Left lobe of liver (tissue), 2 donors: ENCODE results near the gene PITX2. TPM values are rescaled to one million over a fixed set of nuclear protein-coding genes. Genes with fewer than 3 reads are reported as not detected.

Experiments
- ATAC-seq: fragments of 200-7000 bp; cut with Tn5 transposase; one replicate; pipeline ENCODE4 v1.9.1; 2020; ENCODE audit warnings: mild to moderate bottlenecking, moderate library complexity
- DNase-seq: peaks from one replicate; pipeline ENCODE4 v3.0.0-alpha.2; 2020; ENCODE audit warnings: low spot score
- total RNA-seq: library from RNA; stranded (reverse); gene quantifications from one replicate; pipeline ENCODE4 v1.2.1, GENCODE V29; 2021
- donor health status: DM: no; HTN: no; CAD: no; lungs with moderate emphysema.
- donor health status: DM: no; HTN: yes; CAD: no.

The PITX2 gene
- total RNA-seq: not detected

GRCh38 chr4:110622841-110623717 is at the start of gene PITX2:
PITX2 (minus strand) TSS chr4:110623077; CDS start chr4:110622460, 617 bp downstream.
- no peak for DNase-seq
- ATAC-seq: peak; percentile 55

- ATAC-seq (no peak), DNase-seq (no peak)
Measured at GRCh38 chr4:110671679-110672078, 48.8 kb upstream of the PITX2 start.

- ATAC-seq (no peak), DNase-seq (no peak)
Measured at GRCh38 chr4:110669663-110670062, 46.8 kb upstream of the PITX2 start.

GRCh38 chr4:110668463-110669235 is 45.8 kb upstream of the PITX2 start:
- DNase-seq (no peak), ATAC-seq (no peak)

GRCh38 chr4:110667670-110668069 is 44.8 kb upstream of the PITX2 start:
- ATAC-seq (no peak), DNase-seq (no peak)

GRCh38 chr4:110666030-110666429 is 43.2 kb upstream of the PITX2 start:
- ATAC-seq (no peak), DNase-seq (no peak)

GRCh38 chr4:110663738-110664444 is 41.0 kb upstream of the PITX2 start:
- ATAC-seq (no peak), DNase-seq (no peak)

- no peak for DNase-seq
- ATAC-seq: no peak
Measured at GRCh38 chr4:110663206-110663605, 40.3 kb upstream of the PITX2 start.

- no peak for ATAC-seq
Measured at GRCh38 chr4:110660755-110661154, 37.9 kb upstream of the PITX2 start.

GRCh38 chr4:110654254-110654635 is 31.4 kb upstream of the PITX2 start:
- ATAC-seq: no peak
- DNase-seq: no peak

More at GRCh38 chr4:110660755-110661154, 37.9 kb upstream of the PITX2 start:
- no peak for DNase-seq

- DNase-seq: no peak
- no peak for ATAC-seq
Measured at GRCh38 chr4:110653321-110654253, 30.7 kb upstream of the PITX2 start.

GRCh38 chr4:110644008-110644407 is 21.1 kb upstream of the PITX2 start:
- DNase-seq (no peak), ATAC-seq (peak; percentile 53)

GRCh38 chr4:110643096-110643495 is 20.2 kb upstream of the PITX2 start:
- no peak for DNase-seq
- ATAC-seq: no peak

GRCh38 chr4:110641218-110641617 is 18.3 kb upstream of the PITX2 start:
- ATAC-seq: no peak
- DNase-seq: no peak

- no peak for ATAC-seq
- DNase-seq: no peak
Measured at GRCh38 chr4:110640576-110640975, 17.7 kb upstream of the PITX2 start.

GRCh38 chr4:110639207-110640090 is 16.6 kb upstream of the PITX2 start:
- ATAC-seq (no peak), DNase-seq (no peak)

- ATAC-seq (no peak), DNase-seq (no peak)
Measured at GRCh38 chr4:110638089-110638746, 15.3 kb upstream of the PITX2 start.

- ATAC-seq (no peak), DNase-seq (no peak)
Measured at GRCh38 chr4:110637408-110638088, 14.7 kb upstream of the PITX2 start.
